Body of pancreas (tissue), 4 donors: Measurements from ENCODE around the gene PERM1. TPM values are rescaled to one million over a fixed set of nuclear protein-coding genes. Genes with fewer than 3 reads are reported as not detected.
A peak's percentile ranks its signal among the peaks of the same experiment; 100 is the strongest.

Source experiments
- ATAC-seq: fragments of 150-250 bp; one replicate; pipeline ENCODE4 v1.9.1; 2016
- DNase-seq, 4 donors: peaks; one replicate each; pipeline ENCODE4 v3.0.0-alpha.2; 2019
- H3K27ac ChIP-seq, 4 donors: fragments of 200-600 bp; sonication (generic); 1 replicate in 3 of 4; 2 replicates in 1 of 4; pipeline versions ENCODE4 v1.5.1 to v1.6.1; 2016 to 2019; ENCODE audit warnings: mild to moderate bottlenecking in 1 of 4, mixed read lengths in 1 of 4, moderate library complexity in 1 of 4
- H3K27me3 ChIP-seq, 2 donors: fragments of 200-600 bp; sonication (generic); one replicate each; pipeline ENCODE4 v1.6.0; 2016; ENCODE audit warnings: mild to moderate bottlenecking in 1 of 2
- H3K36me3 ChIP-seq, 2 donors: fragments of 200-600 bp; sonication (generic); replicated peaks in 1 of 2; 2 replicates each; pipeline ENCODE4 v1.5.1; 2016; ENCODE audit warnings: low read depth in 2 of 2; ENCODE audit not compliant: insufficient read depth in 1 of 2
- H3K4me1 ChIP-seq: fragments of 200-600 bp; sonication (generic); one replicate; pipeline ENCODE4 v1.6.0; 2016
- H3K4me3 ChIP-seq, 2 donors: fragments of 200-600 bp; sonication (generic); 1 replicate in 1 of 2; 2 replicates in 1 of 2; pipeline ENCODE4 v1.5.1; 2016 to 2019
- H3K9me3 ChIP-seq, 3 donors: fragments of 200-600 bp; sonication (generic); 1 replicate in 2 of 3; 2 replicates in 1 of 3; pipeline ENCODE4 v1.5.1; 2016
- CTCF ChIP-seq, 7 experiments: fragments of 450-650 bp in 4 of 7; fragments of 200-600 bp in 3 of 7; sonication (generic) in 3 of 7; IDR thresholded peaks; one replicate each; pipeline ENCODE4 v1.5.1; 2016 to 2019; ENCODE audit warnings: antibody characterized with exemption in 7 of 7
- POLR2A ChIP-seq, 3 donors: fragments of 450-650 bp; IDR thresholded peaks; one replicate each; pipeline ENCODE4 v1.6.1; 2016; ENCODE audit warnings: antibody characterized with exemption in 3 of 3, mild to moderate bottlenecking in 2 of 3
- WGBS, 2 donors: methylation state at CpG; one replicate each; pipeline ENCODE4 v1.1.5; 2017; 5-methylcytosine and 5-hydroxymethylcytosine counted together
- intact Hi-C: fragments of 100-400 bp; cut with DNase I; formaldehyde crosslinking; loops from one replicate; pipeline ENCODE4 v1.15.1; 2023
- total RNA-seq, 2 donors: library from RNA; depleted of rRNA; stranded (reverse); fragments of >200 nt; gene quantifications; one replicate each; pipeline ENCODE4 v1.1.0, GENCODE V29; 2016

PERM1 gene
- total RNA-seq, 2 donors from 2014 or later: not detected

- TF ChIP-seq CTCF (IDR thresholded peaks at IDR 0.05): no peak
- TF ChIP-seq POLR2A (IDR thresholded peaks at IDR 0.05): no peak
- Histone ChIP-seq H3K27ac (no peak overlapping the region), H3K4me1 (peaks cover 39% of the 10 kb centered on the region), H3K4me3 (peak overlapping the region in 1 of 2 donors; percentile 60), H3K27me3 (no peaks in the 10 kb centered on the region), H3K9me3 (no peaks in the 10 kb centered on the region), H3K36me3 (peaks cover 0 to 3% of the 10 kb centered on the region in 2 donors)
- 36 to 97% methylated on average over 12 to 54 of the region's 56 CpGs for WGBS, 2 donors
- intact Hi-C loops: no loop called here
- DNase-seq (no peak), ATAC-seq (no peak)
Measured at GRCh38 chr1:961132-961669, 20.7 kb downstream of the PERM1 start.

DNA sequence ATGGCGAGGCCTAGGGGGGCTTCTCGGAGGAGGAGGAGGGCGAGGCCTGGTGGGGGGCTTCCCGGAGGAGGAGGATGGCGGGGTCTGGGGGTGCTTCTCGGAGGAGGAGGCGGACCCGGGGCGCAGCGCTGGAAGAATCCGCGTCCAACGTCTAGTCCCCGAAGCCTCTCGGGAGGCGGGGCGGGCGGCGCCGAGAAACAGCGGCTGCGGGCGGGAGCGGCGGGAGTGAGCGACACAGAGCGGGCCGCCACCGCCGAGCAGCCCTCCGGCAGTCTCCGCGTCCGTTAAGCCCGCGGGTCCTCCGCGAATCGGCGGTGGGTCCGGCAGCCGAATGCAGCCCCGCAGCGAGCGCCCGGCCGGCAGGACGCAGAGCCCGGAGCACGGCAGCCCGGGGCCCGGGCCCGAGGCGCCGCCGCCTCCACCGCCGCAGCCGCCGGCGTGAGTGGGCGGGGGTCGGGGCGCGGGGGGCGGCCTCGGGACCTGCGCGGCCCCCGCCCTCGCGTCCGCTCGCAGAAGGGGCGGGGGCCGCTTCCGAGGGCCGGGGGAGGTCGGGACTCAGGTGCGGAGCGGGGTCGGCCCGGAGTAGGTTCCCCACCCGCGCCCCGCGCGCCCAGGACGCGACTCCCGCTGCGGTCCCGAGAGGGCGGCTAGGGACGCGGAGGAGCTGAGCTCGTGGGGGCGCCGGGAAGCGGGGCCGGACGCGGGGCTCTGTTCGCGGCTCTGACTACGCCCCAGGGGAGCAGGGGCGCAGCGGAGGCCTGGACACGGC, 21.3 kb downstream of the PERM1 start, which contains the start of gene KLHL17:
Gene KLHL17, plus strand, starts transcription at position 222 of the 769 bp plus-strand sequence. Its CDS starts 110 bp downstream, at position 332.
- intact Hi-C loops: no loop called here

GRCh38 chr1:959731-960362, 22.0 kb downstream of the PERM1 start:
- no peak for DNase-seq
- no peak overlapping the region for H3K27ac ChIP-seq
- TF ChIP-seq POLR2A (IDR thresholded peaks at IDR 0.05): no peak
- no peak for TF ChIP-seq CTCF (IDR thresholded peaks at IDR 0.05)
- peak; percentile 10 for ATAC-seq
- no peak overlapping the region for H3K4me3 ChIP-seq
- intact Hi-C loops: no loop called here
- no peaks in the 10 kb centered on the region for H3K9me3 ChIP-seq
- 11 to 23% methylated on average over 17 to 57 of the region's 57 CpGs for WGBS, 2 donors
- peaks cover 0 to 9% of the 10 kb centered on the region in 2 donors for H3K36me3 ChIP-seq
- no peaks in the 10 kb centered on the region for H3K27me3 ChIP-seq
- peaks cover 34% of the 10 kb centered on the region for H3K4me1 ChIP-seq

More for the DNA sequence above, 21.3 kb downstream of the PERM1 start, which contains the start of gene KLHL17:
- peaks cover 0 to 9% of the 10 kb centered on the region in 2 donors for H3K36me3 ChIP-seq
- WGBS, 2 donors: 0 to 1% methylated on average over 7 to 76 of the region's 109 CpGs
- H3K9me3 ChIP-seq: no peaks in the 10 kb centered on the region
- DNase-seq: peak; percentile 62 to 76 (median 73)
- peaks cover 34% of the 10 kb centered on the region for H3K4me1 ChIP-seq
- H3K27me3 ChIP-seq: no peaks in the 10 kb centered on the region
- ATAC-seq: peak; percentile 53
- no peak within 1 kb of the TSS for H3K27ac ChIP-seq
- TF ChIP-seq POLR2A (IDR thresholded peaks at IDR 0.05) (no peak), CTCF (IDR thresholded peaks at IDR 0.05) (no peak)
- peak within 1 kb of the TSS in 1 of 2 donors; percentile 60 for H3K4me3 ChIP-seq

DNA sequence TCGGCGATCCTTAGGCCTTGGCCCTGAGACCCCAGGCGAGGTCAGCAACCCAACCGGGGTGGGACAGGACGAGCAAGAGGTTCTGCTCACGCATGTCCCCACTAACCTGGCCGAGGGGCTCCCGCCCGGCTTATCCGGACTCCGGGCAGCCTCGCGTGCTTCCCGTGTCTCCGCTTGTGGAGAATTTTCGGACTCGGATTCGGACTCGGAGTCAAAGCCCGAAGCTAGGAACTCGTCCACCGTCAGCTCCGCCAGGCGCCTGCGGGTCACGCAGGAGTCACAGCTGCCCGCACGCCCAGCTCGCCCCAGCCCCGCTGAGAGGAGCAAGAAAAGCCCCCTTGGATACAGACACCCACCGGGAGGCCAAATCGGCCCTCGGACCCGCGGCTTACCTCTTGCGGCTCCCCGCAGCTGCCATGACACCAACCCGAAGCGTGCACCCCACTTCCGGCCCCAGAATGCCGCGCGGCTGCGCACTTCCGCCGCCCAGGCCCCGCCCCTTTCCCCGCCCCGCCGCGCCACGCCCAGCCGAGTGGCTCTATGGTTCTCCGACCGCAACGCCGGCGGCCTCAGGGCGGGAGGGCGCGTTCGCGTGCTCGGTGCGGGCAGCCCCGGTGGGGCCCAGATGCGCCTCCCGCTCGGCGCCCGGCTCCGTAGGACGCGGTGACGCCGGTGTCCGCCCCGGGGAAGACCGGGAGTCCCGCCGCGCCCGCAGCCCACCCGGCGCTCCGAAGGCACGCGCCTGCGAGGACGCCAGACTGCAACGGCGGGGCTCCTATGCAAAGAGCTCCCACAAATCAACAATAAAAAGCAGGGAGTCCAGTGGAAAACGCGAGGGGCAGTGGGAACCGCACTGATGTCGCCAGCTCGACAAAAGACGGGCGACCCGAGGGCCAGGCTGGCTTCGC, 22.8 kb downstream of the PERM1 start, which contains the start of gene NOC2L:
Gene NOC2L, minus strand, starts transcription at position 434 of the 908 bp plus-strand sequence. Its CDS starts 16 bp downstream, at position 418.
- intact Hi-C loops: no loop called here
- Histone ChIP-seq H3K36me3 (peaks cover 0 to 15% of the 10 kb centered on the region in 2 donors), H3K4me3 (peak within 1 kb of the TSS; percentile 98 to 100), H3K27me3 (no peaks in the 10 kb centered on the region), H3K9me3 (no peaks in the 10 kb centered on the region), H3K27ac (peak within 1 kb of the TSS in 2 of 4 donors; percentile 67 to 72), H3K4me1 (peaks cover 34% of the 10 kb centered on the region)
- DNase-seq (peak; percentile 94 to 96 (median 94)), ATAC-seq (peak; percentile 94)
- WGBS, 2 donors: 0 to 6% methylated on average over 7 to 76 of the region's 101 CpGs
- TF ChIP-seq CTCF (IDR thresholded peaks at IDR 0.05): no peak
- peak; percentile 27 to 67 (median 61) for TF ChIP-seq POLR2A (IDR thresholded peaks at IDR 0.05)
